ENCODE data around the gene ZNF862.
"Not testable (repeated sequence)": the region's sequence is repeated elsewhere in the genome, so short reads cannot be mapped to it uniquely, and the experiment has no call there.

Gene ZNF862

DNA sequence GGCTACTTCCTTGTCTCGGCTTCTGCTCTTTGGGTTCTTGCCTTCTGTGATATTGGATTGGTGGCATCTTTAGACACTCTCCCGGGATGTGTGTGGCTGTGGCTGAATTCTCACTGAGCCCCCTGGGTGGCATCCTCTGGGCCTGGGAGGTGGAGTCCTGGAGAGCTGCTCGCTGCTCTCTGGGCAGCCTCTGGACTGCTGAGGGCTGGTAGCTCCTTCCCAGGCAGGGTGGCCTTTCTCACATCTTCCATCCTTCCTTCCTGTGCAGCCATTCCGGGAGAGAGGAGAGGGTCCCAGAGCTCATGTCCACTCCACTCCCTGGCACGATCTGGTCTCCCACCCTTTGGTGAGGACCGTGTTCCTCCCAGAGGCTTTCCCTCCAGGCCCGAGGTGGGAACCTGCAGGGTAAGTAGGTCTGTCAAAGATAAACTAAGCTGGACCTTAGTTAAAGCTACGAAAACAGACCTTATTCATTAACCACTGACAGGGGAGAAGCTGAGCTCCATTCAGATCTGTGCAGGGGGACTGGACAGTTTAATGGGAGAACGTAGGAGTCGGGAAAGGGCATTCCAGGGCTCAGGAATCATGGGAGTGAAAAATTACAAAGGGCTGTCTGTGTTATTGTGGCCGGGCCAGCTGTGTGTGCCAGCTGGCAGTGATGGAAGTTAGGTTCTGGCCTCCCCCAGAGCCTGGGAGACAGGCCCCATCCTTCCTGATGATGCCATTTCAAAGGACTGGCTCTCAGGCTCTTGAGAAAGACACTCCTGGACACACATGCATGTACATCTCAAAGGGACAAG is 44.3 kb downstream of the ZNF862 start:
- DNase-seq: no peak

DNA sequence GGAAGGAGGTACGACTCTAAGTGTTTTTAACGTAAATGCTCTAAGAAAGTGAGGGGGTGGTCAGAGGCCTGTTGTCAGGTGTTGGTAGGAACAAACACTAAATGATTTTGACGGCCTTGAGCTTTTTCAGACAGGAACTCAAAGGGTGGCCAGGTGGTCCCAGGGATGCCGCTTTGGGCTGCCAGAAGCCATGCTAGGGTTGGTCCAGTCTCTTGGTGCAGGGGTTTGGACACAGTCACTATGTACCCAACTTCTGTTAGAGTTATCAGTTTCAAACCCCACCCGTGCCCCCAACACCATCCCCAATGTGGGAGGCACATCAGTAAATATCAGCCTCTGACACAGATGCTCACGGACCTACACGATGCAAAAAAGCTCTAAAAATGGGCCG is 44.9 kb downstream of the ZNF862 start:
- no peak for DNase-seq

DNA sequence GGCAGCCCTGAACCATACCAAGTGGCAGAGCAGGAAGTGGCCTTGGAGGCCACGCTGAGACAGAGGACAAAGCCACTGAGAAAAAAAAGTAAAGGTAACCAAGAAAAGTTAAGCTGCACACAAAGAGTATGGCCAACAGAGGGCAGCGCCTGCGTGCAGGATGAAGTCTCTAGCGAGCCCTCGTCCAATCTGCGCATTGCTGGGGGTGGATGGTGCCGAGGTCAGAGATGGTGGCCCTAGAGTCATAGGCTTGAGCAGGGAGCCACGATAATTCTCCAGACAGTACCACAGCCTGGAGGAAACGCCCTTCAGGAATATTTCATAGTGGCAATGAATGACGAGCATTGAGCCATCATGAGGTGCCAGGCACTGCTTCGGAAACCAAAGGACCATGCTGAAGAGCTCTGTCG is 45.3 kb downstream of the ZNF862 start:
- DNase-seq: no peak

DNA sequence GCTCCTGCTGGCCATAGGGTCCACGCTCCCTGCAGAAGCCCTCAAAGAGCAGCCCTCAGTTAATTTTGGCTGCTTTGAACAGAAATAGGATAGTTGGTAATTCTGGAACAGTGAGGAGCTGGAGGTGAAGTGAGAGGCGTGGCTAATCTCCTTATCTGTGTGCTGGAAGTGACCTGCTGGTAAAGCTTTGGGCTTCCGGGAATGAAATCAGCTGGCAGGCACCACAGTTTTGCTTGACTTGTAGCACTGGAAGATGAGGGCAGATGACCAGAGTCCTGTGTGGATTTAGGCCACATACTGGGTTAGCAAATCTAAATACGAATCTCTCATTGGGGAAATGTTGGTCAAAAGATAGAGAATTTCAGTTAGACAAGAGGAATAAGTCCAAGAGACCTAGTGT is 45.8 kb downstream of the ZNF862 start:
- no peak for DNase-seq

DNA sequence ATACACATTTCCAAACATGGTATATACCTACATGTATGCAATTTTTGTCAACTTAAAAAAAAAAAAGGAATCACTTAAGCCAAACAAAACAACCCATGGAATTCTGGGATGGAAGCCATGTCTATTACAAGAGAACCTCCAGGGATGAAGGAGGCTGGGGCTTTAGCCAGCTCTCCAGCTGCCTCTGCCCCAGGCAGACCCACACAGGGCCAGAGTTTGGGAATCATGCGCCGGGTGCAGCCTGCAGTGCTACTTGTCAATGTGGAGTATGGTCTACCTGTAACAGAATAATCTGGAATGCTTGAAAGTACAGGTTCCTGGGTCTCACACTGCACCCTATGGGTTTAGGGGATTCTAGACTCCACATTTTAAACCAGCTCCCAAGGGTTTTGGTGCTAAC is 46.4 kb downstream of the ZNF862 start:
- DNase-seq: no peak

DNA sequence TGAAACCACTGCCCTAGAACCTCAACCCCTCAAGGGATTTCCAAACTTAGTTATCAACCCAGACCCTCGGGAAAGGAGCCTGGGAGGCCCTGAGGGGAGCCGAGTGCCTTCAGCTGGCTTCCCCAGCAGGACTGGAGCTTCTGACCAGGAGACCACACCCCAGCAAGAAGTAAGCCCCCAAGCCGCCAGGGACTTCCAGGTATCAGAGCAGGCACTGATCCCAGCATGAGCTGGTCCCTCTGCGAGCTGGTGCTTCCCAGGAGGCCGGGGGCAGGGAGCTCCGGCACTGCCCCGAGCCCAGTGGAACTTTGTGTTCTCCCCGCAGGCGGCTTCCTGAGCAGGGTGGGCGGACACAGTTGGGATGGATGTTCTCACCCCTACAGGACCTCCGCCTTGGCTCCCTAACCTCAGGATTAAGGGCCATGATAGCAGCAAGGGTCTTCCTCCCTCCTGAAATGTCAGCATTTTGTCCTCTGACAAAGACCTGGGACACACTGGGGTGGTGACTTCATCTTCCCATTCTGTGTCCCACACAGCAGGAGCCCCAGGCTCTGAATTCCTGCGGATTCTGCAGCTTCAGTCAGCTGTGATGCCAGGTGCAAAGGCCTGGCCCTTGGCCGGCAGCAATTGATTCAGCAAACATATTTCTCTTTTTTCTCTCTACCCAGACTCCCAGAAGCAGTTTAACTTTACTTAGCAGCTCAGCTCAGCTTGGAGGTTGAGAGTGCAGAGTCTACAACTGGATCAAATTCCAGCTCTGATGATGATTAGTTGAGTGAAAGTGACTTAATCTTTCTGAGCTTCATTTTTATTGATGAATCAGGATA is 47.2 kb downstream of the ZNF862 start:
- no peak for DNase-seq

DNA sequence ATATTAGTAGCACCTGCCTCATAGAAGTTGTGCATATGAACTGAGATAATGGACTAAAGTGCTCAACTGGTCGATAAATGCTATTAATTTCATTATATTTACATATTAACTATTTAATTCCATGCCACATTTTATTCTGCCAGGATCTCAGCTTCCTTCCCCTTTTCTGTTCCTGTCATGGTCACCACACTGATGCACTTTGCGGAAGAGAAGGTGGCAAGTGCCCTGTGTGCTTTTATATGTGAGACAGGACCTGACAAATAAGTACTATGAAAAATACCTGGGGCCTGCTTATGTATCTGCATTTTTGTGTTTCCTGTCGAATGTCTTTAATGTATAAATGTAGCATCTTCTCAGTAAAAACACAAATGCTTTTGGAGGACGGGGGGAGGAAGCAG is 47.8 kb downstream of the ZNF862 start:
- no peak for DNase-seq

DNA sequence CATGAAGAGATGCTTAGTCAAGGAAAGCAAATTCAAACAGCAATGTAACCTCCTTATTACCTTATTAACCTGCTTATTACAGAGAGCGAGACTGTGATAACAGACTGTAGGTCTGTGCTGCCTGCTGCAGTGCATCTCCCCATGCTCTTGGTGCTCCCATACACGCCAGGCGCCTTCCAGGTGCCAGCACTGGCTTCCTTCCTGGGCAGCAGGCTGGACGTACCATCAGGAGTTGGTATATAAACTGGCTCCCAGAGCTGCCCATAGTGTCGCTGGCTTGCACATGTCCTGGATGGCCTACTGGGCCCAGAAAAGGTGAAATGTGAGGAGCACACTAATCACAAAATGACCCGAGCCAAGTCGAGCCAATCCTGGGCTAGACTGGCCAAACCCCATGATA is 49.1 kb downstream of the ZNF862 start:
- no peak for DNase-seq

DNA sequence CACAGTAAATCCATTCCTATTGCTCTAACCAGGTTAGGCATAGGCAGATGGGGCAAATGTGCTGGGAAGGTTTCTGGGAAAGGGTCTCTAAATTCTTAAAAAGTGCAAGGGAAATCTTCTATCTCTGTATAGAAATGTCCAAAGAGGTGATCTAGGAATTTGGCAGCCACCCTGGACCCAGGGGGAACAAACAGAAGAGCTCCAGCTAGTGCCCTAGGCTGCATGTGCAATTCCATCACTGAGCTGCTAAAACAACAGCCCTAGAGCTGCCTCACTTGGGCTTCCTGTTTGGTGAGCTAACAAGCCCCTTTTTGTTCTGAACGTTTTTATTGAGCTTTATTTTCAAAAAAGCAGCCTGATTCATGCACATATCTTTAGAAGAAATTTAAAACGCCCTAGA is 52.5 kb downstream of the ZNF862 start:
- DNase-seq: not testable (repeated sequence)

DNA sequence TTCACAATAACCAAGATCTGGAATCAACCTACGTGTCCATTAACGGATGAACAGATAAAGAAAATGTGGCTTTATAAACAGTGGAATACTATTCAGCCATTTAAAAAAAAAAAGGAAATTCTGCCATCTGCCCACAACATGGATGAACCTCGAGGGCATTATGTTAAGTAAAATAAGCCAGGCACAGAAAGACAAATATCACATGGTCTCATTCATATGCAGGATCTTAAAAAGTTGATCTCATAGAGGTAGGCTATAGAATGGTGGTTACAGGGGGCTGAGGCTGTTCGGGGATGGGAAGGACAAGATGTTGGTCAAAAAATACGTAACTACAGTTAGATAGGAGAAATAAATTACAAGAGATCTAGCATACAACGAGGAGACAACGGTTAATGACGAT is 56.8 kb downstream of the ZNF862 start:
- not testable (repeated sequence) for DNase-seq

DNA sequence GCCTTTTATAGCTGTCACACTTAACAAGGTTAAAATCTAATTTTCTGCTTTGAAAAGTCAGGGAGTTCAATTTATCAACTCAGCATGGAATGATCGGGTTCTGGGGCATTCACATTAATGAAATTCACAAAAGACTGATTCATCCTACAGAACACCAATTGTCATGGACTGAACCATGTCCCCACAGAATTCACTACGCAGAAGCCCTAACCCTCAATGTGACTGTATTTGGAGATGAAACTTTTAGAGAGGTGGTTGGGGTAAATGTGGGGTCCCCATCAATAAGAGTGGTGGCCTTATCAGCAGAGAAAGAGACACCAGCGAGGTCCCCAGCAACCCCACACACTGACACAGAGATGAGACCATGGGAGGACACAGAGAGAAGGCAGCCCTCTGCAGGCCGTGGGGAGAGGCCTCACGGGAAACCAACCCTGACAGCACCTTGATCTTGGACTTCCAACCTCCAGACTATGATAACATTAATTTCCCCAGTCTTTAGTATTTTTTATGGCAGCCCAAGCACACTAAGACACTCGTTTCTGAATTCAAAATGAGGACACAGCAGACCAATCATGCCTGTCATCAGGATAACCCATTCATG is 69.7 kb downstream of the ZNF862 start:
- DNase-seq: not testable (repeated sequence)

DNA sequence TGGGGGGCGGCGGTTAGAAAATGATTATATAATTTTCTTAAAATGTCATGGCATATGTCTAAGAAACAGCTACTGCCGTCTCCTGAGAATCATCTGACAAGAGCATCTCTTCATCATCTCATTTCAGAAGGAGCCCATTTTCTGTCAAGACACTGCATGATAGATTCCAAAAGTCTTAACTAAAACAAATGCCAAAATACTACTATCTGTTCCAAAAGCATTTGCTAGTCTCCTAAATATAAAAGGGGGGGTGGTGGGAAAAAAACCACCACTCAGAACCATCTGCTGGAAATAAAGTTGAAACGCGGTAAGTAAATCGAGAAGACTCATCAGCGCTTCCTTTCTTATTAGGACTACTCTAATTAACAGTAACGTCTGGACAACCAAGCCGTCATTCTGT is 72.0 kb downstream of the ZNF862 start:
- not testable (repeated sequence) for DNase-seq

DNA sequence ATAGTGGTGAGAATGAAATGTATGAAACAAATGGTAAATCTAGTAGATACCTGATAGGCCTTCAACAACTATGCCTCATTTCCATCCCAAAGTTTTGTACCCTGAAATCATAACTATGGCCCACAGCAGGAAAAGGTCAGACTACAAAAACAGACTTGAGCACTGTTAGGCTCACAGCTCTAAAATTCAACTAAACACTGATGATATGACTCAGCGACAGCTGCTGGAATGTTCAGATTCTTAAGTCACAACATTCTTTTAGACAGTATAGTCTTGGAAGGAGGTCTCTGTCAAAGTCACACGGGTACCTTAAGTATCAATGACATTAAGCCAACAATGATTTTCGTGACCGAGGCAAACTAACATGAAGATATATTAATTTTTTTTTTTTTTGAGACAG is 74.0 kb downstream of the ZNF862 start:
- DNase-seq: not testable (repeated sequence)
